NOMO-1 treated with DMSO at 0.1 percent for 48 hours (cell line): ENCODE measurements around the gene MRM2.

Experiments
- DNase-seq: peaks from one replicate; lab custom pipeline; 2025; ENCODE audit not compliant: unreplicated experiment; lab: John Stamatoyannopoulos, UW

The MRM2 gene

GRCh38 chr7:2208712-2209111, 33.3 kb downstream of the MRM2 start:
- no peak for DNase-seq

GRCh38 chr7:2205036-2205780, 36.8 kb downstream of the MRM2 start:
- no peak for DNase-seq

GRCh38 chr7:2204446-2204845, 37.6 kb downstream of the MRM2 start:
- DNase-seq, result no peak

GRCh38 chr7:2203766-2204300, 38.2 kb downstream of the MRM2 start:
- DNase-seq, result peak; percentile 26

GRCh38 chr7:2202901-2203765, 38.9 kb downstream of the MRM2 start:
- DNase-seq, result no peak

GRCh38 chr7:2202361-2202761, 39.6 kb downstream of the MRM2 start:
- no peak for DNase-seq

GRCh38 chr7:2201686-2202360, 40.2 kb downstream of the MRM2 start:
- no peak for DNase-seq

GRCh38 chr7:2201128-2201527, 40.9 kb downstream of the MRM2 start:
- no peak for DNase-seq

GRCh38 chr7:2200584-2200980, 41.4 kb downstream of the MRM2 start:
- no peak for DNase-seq

GRCh38 chr7:2199956-2200583, 41.9 kb downstream of the MRM2 start:
- no peak for DNase-seq

- DNase-seq, result no peak
These were observed 42.5 kb downstream of the MRM2 start for GRCh38 chr7:2199528-2199927.

GRCh38 chr7:2198760-2199159, 43.2 kb downstream of the MRM2 start:
- no peak for DNase-seq

GRCh38 chr7:2198206-2198605, 43.8 kb downstream of the MRM2 start:
- DNase-seq, result no peak

- no peak for DNase-seq
These were observed 44.4 kb downstream of the MRM2 start for GRCh38 chr7:2197436-2198155.

- DNase-seq, result no peak
These were observed 45.3 kb downstream of the MRM2 start for GRCh38 chr7:2196381-2197378.

- DNase-seq, result no peak
These were observed 46.4 kb downstream of the MRM2 start for GRCh38 chr7:2195400-2196246.

GRCh38 chr7:2193575-2194305, 48.3 kb downstream of the MRM2 start:
- no peak for DNase-seq
